HepG2 (cell line): Measurements from ENCODE around the gene ATP10A. TPM values are rescaled to one million over a fixed set of nuclear protein-coding genes. Genes with fewer than 3 reads are reported as not detected.

Experiments used
- ATAC-seq: fragments of 200-7000 bp; cut with Tn5 transposase; 3 replicates; pipeline ENCODE4 v1.9.1; 2020; ENCODE audit warnings: mild to moderate bottlenecking, moderate library complexity
- BruUV-seq: library from RNA; stranded (reverse); fragments of 400-500 nt; replicated peaks from 2 replicates; lab custom pipeline; 2021; lab: Mats Ljungman, UMichigan
- CTCF ChIA-PET: fragments of 300-600 bp; formaldehyde crosslinking; extraction: SDS; loops from one replicate; lab custom pipeline; 2021; ENCODE audit warnings: low total read pairs, inconsistent platforms, low intra/inter-chr PET ratio; lab: Yijun Ruan, JAX
- POLR2A ChIA-PET: fragments of 350-600 bp; sonication (Branson Sonifier 250); formaldehyde crosslinking; loops from one replicate; lab custom pipeline; 2020; ENCODE audit warnings: antibody characterized with exemption, inconsistent platforms; lab: Yijun Ruan, JAX
- DNase-seq: peaks from one replicate; pipeline ENCODE4 v3.0.0-alpha.2; 2015; ENCODE audit warnings: low spot score
- FAIRE-seq: peaks from 3 replicates; lab custom pipeline; 2011; peaks lifted over from hg19 to GRCh38; lab: Jason Lieb, UNC
- H2AFZ ChIP-seq: one replicate; pipeline ENCODE4 v1.6.1; 2011; ENCODE audit warnings: low read length, inconsistent platforms
- H3K27ac ChIP-seq: fragments of 300-600 bp; 3 replicates; pipeline ENCODE4 v1.8.0; 2011; ENCODE audit warnings: mixed run types, mild to moderate bottlenecking, mixed read lengths, low read length, inconsistent platforms; ENCODE audit not compliant: insufficient read depth; ENCODE audit errors: extremely low read length
- H3K27me3 ChIP-seq, 2 experiments: fragments of 200-600 bp in 1 of 2; 2 replicates in 1 of 2; 3 replicates in 1 of 2; pipeline versions ENCODE4 v1.6.0 to v1.8.0; 2011; ENCODE audit warnings: low read length in 2 of 2, mild to moderate bottlenecking in 2 of 2, moderate library complexity in 2 of 2, inconsistent platforms in 1 of 2; ENCODE audit not compliant: insufficient read depth in 2 of 2, control insufficient read depth in 1 of 2
- H3K36me3 ChIP-seq, 2 experiments: fragments of 200-600 bp in 1 of 2; replicated peaks in 1 of 2; 2 replicates in 1 of 2; 3 replicates in 1 of 2; pipeline versions ENCODE4 v1.5.1 to v1.8.0; 2011; ENCODE audit warnings: low read length in 2 of 2, inconsistent platforms in 1 of 2; ENCODE audit not compliant: insufficient read depth in 2 of 2, control insufficient read depth in 1 of 2
- H3K4me1 ChIP-seq: 2 replicates; pipeline ENCODE4 v1.5.1; 2012; ENCODE audit warnings: low read length, inconsistent platforms; ENCODE audit not compliant: insufficient read depth
- H3K4me2 ChIP-seq: 2 replicates; pipeline ENCODE4 v1.6.0; 2011; ENCODE audit warnings: low read depth, low read length, inconsistent platforms
- H3K4me3 ChIP-seq, 3 experiments: fragments of 200-600 bp in 1 of 3; sonication (generic), shearing (Covaris generic) in 1 of 3; replicated peaks in 1 of 3; 2 replicates each; pipeline ENCODE4 v1.5.1; 2011 to 2016; ENCODE audit warnings: low read length in 3 of 3, inconsistent platforms in 2 of 3, low read depth in 2 of 3, mild to moderate bottlenecking in 2 of 3, control low read depth in 1 of 3, mixed read lengths in 1 of 3; ENCODE audit not compliant: insufficient read depth in 1 of 3
- H3K79me2 ChIP-seq: one replicate; pipeline ENCODE4 v1.6.1; 2011; ENCODE audit warnings: low read length, inconsistent platforms; ENCODE audit not compliant: insufficient read depth
- H3K9ac ChIP-seq: 2 replicates; pipeline ENCODE4 v1.6.0; 2011; ENCODE audit warnings: mild to moderate bottlenecking, low read depth, low read length, inconsistent platforms; ENCODE audit not compliant: insufficient read depth
- H3K9me3 ChIP-seq: 2 replicates; pipeline ENCODE4 v1.5.1; 2012; ENCODE audit warnings: mild to moderate bottlenecking, low read length
- H4K20me1 ChIP-seq: 2 replicates; pipeline ENCODE4 v1.6.0; 2011; ENCODE audit warnings: inconsistent platforms, mild to moderate bottlenecking, low read length, moderate library complexity; ENCODE audit not compliant: insufficient read depth
- DMTF1 ChIP-seq: sonication (generic); formaldehyde crosslinking; IDR thresholded peaks from 2 replicates; pipeline ENCODE4 v1.4.0; 2020; ENCODE audit warnings: mild to moderate bottlenecking, missing genetic modification reagents
- FOSL2 ChIP-seq: sonication (generic); formaldehyde crosslinking; IDR thresholded peaks from 2 replicates; pipeline ENCODE4 v1.4.0; 2020; ENCODE audit warnings: missing genetic modification reagents
- HDAC2 ChIP-seq: sonication (generic); formaldehyde crosslinking; IDR thresholded peaks from 2 replicates; pipeline ENCODE4 v1.4.0; 2020; ENCODE audit warnings: missing genetic modification reagents
- JUND ChIP-seq: sonication (generic); formaldehyde crosslinking; IDR thresholded peaks from 2 replicates; pipeline ENCODE4 v1.8.0; 2022; ENCODE audit warnings: mild to moderate bottlenecking, missing genetic modification reagents
- NCOA2 ChIP-seq: sonication (generic); formaldehyde crosslinking; IDR thresholded peaks from 2 replicates; pipeline ENCODE4 v1.8.0; 2022; ENCODE audit warnings: inconsistent platforms
- REXO4 ChIP-seq: sonication (generic); formaldehyde crosslinking; IDR thresholded peaks from 2 replicates; pipeline ENCODE4 v1.8.0; 2022; ENCODE audit warnings: missing genetic modification reagents, mild to moderate bottlenecking, borderline replicate concordance
- SAFB2 ChIP-seq: sonication (generic); formaldehyde crosslinking; IDR thresholded peaks from 2 replicates; pipeline ENCODE4 v1.5.1; 2020; ENCODE audit warnings: missing genetic modification reagents, low read depth, mild to moderate bottlenecking, borderline replicate concordance
- ZNF160 ChIP-seq: sonication (generic); formaldehyde crosslinking; IDR thresholded peaks from 2 replicates; pipeline ENCODE4 v1.8.0; 2022; ENCODE audit warnings: mild to moderate bottlenecking, inconsistent platforms, missing genetic modification reagents
- ZNF335 ChIP-seq: sonication (generic); formaldehyde crosslinking; IDR thresholded peaks from 2 replicates; pipeline ENCODE4 v1.4.0; 2020; ENCODE audit warnings: missing genetic modification reagents
- ZNF616 ChIP-seq: sonication (generic); formaldehyde crosslinking; IDR thresholded peaks from 2 replicates; pipeline ENCODE4 v1.5.0; 2020; ENCODE audit warnings: low read depth, mild to moderate bottlenecking, missing genetic modification reagents
- WGBS: methylation state at CpG from one replicate; pipeline ENCODE4 v1.1.6; 2017; ENCODE audit warnings: low lambda C conversion rate; 5-methylcytosine and 5-hydroxymethylcytosine counted together
- in situ Hi-C: cut with HindIII; loops from 2 replicates; pipeline ENCODE4 v1.10.0; 2017; ENCODE audit warnings: low pct_unique_long_range_greater_than_20kb; ENCODE audit not compliant: extremely low pct_ligation_motif_present
- intact Hi-C: fragments of 100-400 bp; cut with micrococcal nuclease; formaldehyde crosslinking; loops from one replicate; pipeline ENCODE4 v1.10.0; 2022; ENCODE audit not compliant: unreplicated experiment
- polyA plus RNA-seq, 8 experiments: library from polyadenylated mRNA; depleted of rRNA in 3 of 8; stranded (reverse) in 7 of 8; unstranded in 1 of 8; fragments of >200 nt; fragmentation: Illumina TruSeq in 4 of 8; extraction: Trizol in 4 of 8; gene quantifications; 2 replicates each; pipeline versions ENCODE4 v1.2.1 to v1.2.3, GENCODE V29; 2011 to 2016; ENCODE audit warnings: low read depth in 4 of 8, missing spikeins in 1 of 8, mixed read lengths in 1 of 8; ENCODE audit not compliant: insufficient read depth in 1 of 8
- total RNA-seq, 5 experiments: library from RNA; depleted of rRNA; stranded (reverse); fragments of >200 nt; fragmentation: Illumina TruSeq; extraction: Trizol; gene quantifications; 2 replicates each; pipeline ENCODE4 v1.2.3, GENCODE V29; 2016; ENCODE audit warnings: low read depth in 1 of 5
- TF ChIP-seq, protein P1 (sequence below): IDR thresholded peaks from 2 replicates; pipeline ENCODE4 v1.6.1; 2012; ENCODE audit warnings: low read depth, low read length, improper control_type of control experiment

ATP10A gene
- total and polyA plus RNA-seq, 2 of the 13 experiments (the other 11 are each of a cell fraction or from before 2014, with no cell fraction given): 0.58 to 4.2 TPM

DNA sequence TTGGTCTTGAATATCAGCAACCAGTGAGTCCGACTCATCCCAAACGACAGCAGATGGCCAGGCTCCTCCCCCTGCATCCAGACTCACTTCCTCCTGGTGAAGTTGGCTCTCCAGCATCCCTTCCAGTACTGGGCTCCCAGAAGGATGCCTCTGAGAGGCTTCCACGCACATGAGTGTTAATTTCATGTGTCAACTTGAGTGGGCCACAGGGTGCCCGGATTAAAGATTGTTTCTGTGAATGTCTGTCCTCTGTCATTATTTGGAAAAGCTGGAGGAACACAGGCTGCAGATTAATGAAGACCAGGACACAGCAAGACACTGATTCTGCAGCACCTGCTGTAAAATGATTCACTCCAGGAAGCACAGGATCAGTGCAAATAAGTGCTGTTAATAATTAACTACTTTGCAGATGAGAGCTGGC lies 99.8 kb downstream of the ATP10A start (continued):
- TF ChIP-seq, protein P1, sequence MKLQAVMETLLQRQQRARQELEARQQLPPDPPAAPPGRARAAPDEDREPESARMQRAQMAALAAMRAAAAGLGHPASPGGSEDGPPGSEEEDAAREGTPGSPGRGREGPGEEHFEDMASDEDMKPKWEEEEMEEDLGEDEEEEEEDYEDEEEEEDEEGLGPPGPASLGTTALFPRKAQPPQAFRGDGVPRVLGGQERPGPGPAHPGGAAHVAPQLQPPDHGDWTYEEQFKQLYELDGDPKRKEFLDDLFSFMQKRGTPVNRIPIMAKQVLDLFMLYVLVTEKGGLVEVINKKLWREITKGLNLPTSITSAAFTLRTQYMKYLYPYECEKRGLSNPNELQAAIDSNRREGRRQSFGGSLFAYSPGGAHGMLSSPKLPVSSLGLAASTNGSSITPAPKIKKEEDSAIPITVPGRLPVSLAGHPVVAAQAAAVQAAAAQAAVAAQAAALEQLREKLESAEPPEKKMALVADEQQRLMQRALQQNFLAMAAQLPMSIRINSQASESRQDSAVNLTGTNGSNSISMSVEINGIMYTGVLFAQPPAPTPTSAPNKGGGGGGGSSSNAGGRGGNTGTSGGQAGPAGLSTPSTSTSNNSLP: peak; percentile 32; the same call in 1 of the 2 replicates
- TF ChIP-seq ZNF335 (CRISPR knock-in tag) (no peak), FOSL2 (peak; percentile 55), SAFB2 (CRISPR knock-in tag) (no peak), NCOA2 (CRISPR knock-in tag) (no peak), REXO4 (CRISPR knock-in tag) (no peak), HDAC2 (CRISPR knock-in tag) (no peak)

GRCh38 chr15:25761971-25762662 lies 101.0 kb downstream of the ATP10A start:
- no peak for FAIRE-seq
- Histone ChIP-seq H4K20me1 (no peaks in the 10 kb centered on the region), H3K4me2 (no peak overlapping the region), H3K9me3 (no peaks in the 10 kb centered on the region), H3K4me3 (no peak overlapping the region), H2AFZ (no peak overlapping the region), H3K36me3 (no peaks in the 10 kb centered on the region), H3K79me2 (no peaks in the 10 kb centered on the region), H3K27ac (no peak overlapping the region), H3K9ac (no peak overlapping the region), H3K4me1 (peaks cover 17% of the 10 kb centered on the region), H3K27me3 (no peaks in the 10 kb centered on the region)
- in situ Hi-C loops (no loop called here), intact Hi-C loops (no loop called here)
- 46% methylated on average over 10 of the region's 13 CpGs for WGBS
- no peak for DNase-seq
- no TSS peak for BruUV-seq
- ChIA-PET POLR2A (no interaction called here), CTCF (no interaction called here)
- ATAC-seq: no peak
- TF ChIP-seq ZNF160: no peak
- TF ChIP-seq DMTF1 (CRISPR knock-in tag): no peak
- no peak for TF ChIP-seq JUND
- TF ChIP-seq ZNF616 (CRISPR knock-in tag): no peak
